HepG2 (cell line): ENCODE data around the gene NR2F1. TPM values are rescaled to one million over a fixed set of nuclear protein-coding genes. Genes with fewer than 3 reads are reported as not detected.

Experiments
- ARID2 ChIP-seq: sonication (generic); formaldehyde crosslinking; IDR thresholded peaks from 2 replicates; pipeline ENCODE4 v1.8.1; 2022; ENCODE audit warnings: mild to moderate bottlenecking, missing genetic modification reagents, borderline replicate concordance
- EZH2 ChIP-seq: conservative IDR thresholded peaks from 2 replicates; pipeline ENCODE4 v1.6.1; 2012; ENCODE audit warnings: mild to moderate bottlenecking, low read depth, low read length, moderate library complexity
- GFI1 ChIP-seq: sonication (generic); formaldehyde crosslinking; IDR thresholded peaks from 2 replicates; pipeline ENCODE4 v1.5.0; 2020; ENCODE audit warnings: missing genetic modification reagents, mild to moderate bottlenecking, borderline replicate concordance
- IKZF4 ChIP-seq: sonication (generic); formaldehyde crosslinking; IDR thresholded peaks from 2 replicates; pipeline ENCODE4 v1.5.1; 2020; ENCODE audit warnings: borderline replicate concordance, mild to moderate bottlenecking, low read depth, missing genetic modification reagents; ENCODE audit errors: not compliant biosample characterization
- MTF1 ChIP-seq: sonication (generic); formaldehyde crosslinking; IDR thresholded peaks from 2 replicates; pipeline ENCODE4 v1.5.0; 2020; ENCODE audit warnings: missing genetic modification reagents
- RFX5 ChIP-seq: IDR thresholded peaks from 2 replicates; pipeline ENCODE4 v1.6.1; 2011; ENCODE audit warnings: low read depth, low read length, improper control_type of control experiment
- SETDB1 ChIP-seq: sonication (generic); formaldehyde crosslinking; IDR thresholded peaks from 2 replicates; pipeline ENCODE4 v1.5.1; 2020; ENCODE audit warnings: missing genetic modification reagents, mild to moderate bottlenecking, borderline replicate concordance
- TOPORS ChIP-seq: sonication (generic); formaldehyde crosslinking; IDR thresholded peaks from 2 replicates; pipeline ENCODE4 v1.8.0; 2023; ENCODE audit warnings: mild to moderate bottlenecking, missing genetic modification reagents
- XRCC5 ChIP-seq: fragments of 200-400 bp; formaldehyde crosslinking; optimal IDR thresholded peaks from 2 replicates; pipeline ENCODE3; 2017; ENCODE audit warnings: mild to moderate bottlenecking, low read length
- ZNF33B ChIP-seq: sonication (generic); formaldehyde crosslinking; IDR thresholded peaks from 2 replicates; pipeline ENCODE4 v1.5.1; 2020; ENCODE audit warnings: mild to moderate bottlenecking, missing genetic modification reagents
- ZNF552 ChIP-seq: sonication (generic); formaldehyde crosslinking; IDR thresholded peaks from 2 replicates; pipeline ENCODE4 v1.9.0; 2022; ENCODE audit warnings: missing genetic modification reagents, mild to moderate bottlenecking, borderline replicate concordance
- ZNF790 ChIP-seq: sonication (generic); formaldehyde crosslinking; IDR thresholded peaks from 2 replicates; pipeline ENCODE4 v1.8.0; 2022; ENCODE audit warnings: missing genetic modification reagents, mild to moderate bottlenecking, borderline replicate concordance
- polyA plus RNA-seq, 8 experiments: library from polyadenylated mRNA; depleted of rRNA in 3 of 8; stranded (reverse) in 7 of 8; unstranded in 1 of 8; fragments of >200 nt; fragmentation: Illumina TruSeq in 4 of 8; extraction: Trizol in 4 of 8; gene quantifications; 2 replicates each; pipeline versions ENCODE4 v1.2.1 to v1.2.3, GENCODE V29; 2011 to 2016; ENCODE audit warnings: low read depth in 4 of 8, missing spikeins in 1 of 8, mixed read lengths in 1 of 8; ENCODE audit not compliant: insufficient read depth in 1 of 8
- total RNA-seq, 5 experiments: library from RNA; depleted of rRNA; stranded (reverse); fragments of >200 nt; fragmentation: Illumina TruSeq; extraction: Trizol; gene quantifications; 2 replicates each; pipeline ENCODE4 v1.2.3, GENCODE V29; 2016; ENCODE audit warnings: low read depth in 1 of 5
- TF ChIP-seq, protein P1 (sequence below): sonication (generic); formaldehyde crosslinking; IDR thresholded peaks from 2 replicates; pipeline ENCODE4 v1.4.0; 2020; ENCODE audit warnings: missing genetic modification reagents, low read depth, mild to moderate bottlenecking, borderline replicate concordance
- TF ChIP-seq, protein P2 (sequence below): sonication (generic); formaldehyde crosslinking; IDR thresholded peaks from 2 replicates; pipeline ENCODE4 v1.4.0; 2020; ENCODE audit warnings: mild to moderate bottlenecking, missing genetic modification reagents
- TF ChIP-seq, protein P3 (sequence below): sonication (generic); formaldehyde crosslinking; IDR thresholded peaks from 2 replicates; pipeline ENCODE4 v1.9.0; 2021; ENCODE audit warnings: missing genetic modification reagents, mild to moderate bottlenecking, borderline replicate concordance
- TF ChIP-seq, protein P4 (sequence below), 2 experiments: sonication (generic) in 1 of 2; formaldehyde crosslinking in 1 of 2; IDR thresholded peaks; 2 replicates each; pipeline versions ENCODE4 v1.4.0 to v1.6.1; 2016 to 2020; ENCODE audit warnings: borderline replicate concordance in 1 of 2, low read depth in 1 of 2, mild to moderate bottlenecking in 1 of 2, missing genetic modification reagents in 1 of 2

Gene NR2F1
- total and polyA plus RNA-seq, 2 of the 13 experiments (the other 11 are each of a cell fraction or from before 2014, with no cell fraction given): 17.1 to 59.7 TPM

DNA sequence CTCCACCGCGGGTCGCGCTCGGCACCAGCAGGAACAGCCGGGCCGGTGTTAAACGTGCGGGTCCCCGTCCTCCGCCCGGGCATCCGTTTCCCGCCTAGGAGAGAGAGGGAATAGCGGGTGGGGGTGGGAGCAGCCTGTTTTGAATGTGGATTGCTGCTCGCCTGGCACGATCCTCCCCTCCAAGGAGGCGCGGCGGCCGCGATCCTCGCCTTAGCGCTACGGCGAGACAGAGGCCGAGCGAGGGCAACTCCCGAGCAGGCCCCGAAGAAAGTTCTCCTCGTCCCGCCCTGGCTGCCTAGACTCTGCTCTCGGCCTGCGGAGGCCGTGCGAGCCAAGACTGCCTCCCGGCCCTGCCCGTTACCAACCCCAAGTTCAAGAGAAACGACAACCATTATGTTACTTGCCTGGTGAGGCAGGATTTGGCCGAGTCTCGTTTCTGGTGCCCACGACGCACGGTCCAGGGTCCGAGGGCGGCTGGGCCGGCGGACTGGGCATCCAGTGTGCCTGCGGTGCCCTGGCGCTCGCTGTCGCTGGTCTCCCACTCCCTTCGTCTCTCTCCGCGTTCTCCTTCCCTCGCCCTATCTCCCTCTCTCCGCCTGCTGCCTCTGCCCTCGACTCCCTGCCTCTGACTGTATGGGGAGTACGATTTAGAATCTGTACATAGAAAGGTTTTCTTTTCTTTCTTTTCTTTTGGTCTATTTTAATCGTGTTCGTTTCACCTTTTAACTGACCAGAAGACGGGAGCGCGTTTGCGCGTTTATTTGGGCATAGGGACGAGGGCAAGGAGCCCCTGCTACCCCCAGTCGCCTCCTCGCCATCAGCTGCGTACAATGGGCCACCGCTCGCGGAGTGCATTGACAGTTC, 2.7 kb upstream of the NR2F1 start (continued):
- TF ChIP-seq, protein P1, sequence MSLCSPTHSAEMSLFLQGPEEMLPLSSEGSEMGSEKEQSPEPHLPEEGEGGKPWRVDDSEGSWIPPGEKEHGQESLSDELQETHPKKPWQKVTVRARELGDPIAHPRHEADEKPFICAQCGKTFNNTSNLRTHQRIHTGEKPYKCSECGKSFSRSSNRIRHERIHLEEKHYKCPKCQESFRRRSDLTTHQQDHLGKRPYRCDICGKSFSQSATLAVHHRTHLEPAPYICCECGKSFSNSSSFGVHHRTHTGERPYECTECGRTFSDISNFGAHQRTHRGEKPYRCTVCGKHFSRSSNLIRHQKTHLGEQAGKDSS: no peak
- TF ChIP-seq ARID2: peak; percentile 62; the same call in 1 of the 2 replicates
- TF ChIP-seq ZNF790 (CRISPR knock-in tag): no peak
- no peak for TF ChIP-seq MTF1 (CRISPR knock-in tag)
- TF ChIP-seq EZH2: no peak
- TF ChIP-seq, protein P2, sequence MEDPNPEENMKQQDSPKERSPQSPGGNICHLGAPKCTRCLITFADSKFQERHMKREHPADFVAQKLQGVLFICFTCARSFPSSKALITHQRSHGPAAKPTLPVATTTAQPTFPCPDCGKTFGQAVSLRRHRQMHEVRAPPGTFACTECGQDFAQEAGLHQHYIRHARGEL: no peak
- no peak for TF ChIP-seq IKZF4
- TF ChIP-seq, protein P3, sequence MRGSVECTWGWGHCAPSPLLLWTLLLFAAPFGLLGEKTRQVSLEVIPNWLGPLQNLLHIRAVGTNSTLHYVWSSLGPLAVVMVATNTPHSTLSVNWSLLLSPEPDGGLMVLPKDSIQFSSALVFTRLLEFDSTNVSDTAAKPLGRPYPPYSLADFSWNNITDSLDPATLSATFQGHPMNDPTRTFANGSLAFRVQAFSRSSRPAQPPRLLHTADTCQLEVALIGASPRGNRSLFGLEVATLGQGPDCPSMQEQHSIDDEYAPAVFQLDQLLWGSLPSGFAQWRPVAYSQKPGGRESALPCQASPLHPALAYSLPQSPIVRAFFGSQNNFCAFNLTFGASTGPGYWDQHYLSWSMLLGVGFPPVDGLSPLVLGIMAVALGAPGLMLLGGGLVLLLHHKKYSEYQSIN (CRISPR knock-in tag): no peak
- TF ChIP-seq RFX5: no peak
- no peak for TF ChIP-seq ZNF33B (CRISPR knock-in tag)
- TF ChIP-seq, protein P4, sequence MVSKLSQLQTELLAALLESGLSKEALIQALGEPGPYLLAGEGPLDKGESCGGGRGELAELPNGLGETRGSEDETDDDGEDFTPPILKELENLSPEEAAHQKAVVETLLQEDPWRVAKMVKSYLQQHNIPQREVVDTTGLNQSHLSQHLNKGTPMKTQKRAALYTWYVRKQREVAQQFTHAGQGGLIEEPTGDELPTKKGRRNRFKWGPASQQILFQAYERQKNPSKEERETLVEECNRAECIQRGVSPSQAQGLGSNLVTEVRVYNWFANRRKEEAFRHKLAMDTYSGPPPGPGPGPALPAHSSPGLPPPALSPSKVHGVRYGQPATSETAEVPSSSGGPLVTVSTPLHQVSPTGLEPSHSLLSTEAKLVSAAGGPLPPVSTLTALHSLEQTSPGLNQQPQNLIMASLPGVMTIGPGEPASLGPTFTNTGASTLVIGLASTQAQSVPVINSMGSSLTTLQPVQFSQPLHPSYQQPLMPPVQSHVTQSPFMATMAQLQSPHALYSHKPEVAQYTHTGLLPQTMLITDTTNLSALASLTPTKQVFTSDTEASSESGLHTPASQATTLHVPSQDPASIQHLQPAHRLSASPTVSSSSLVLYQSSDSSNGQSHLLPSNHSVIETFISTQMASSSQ (IDR thresholded peaks at IDR 0.05; ENCODE audit: low read depth): no peak
- TF ChIP-seq, protein P4 (CRISPR knock-in tag; IDR thresholded peaks at IDR 0.05; ENCODE audit: borderline replicate concordance): no peak
- no peak for TF ChIP-seq XRCC5
- peak; percentile 58; the same call in 1 of the 2 replicates for TF ChIP-seq TOPORS (CRISPR knock-in tag)
- TF ChIP-seq GFI1 (CRISPR knock-in tag): peak; percentile 60; the same call in 1 of the 2 replicates
- TF ChIP-seq ZNF552: peak; percentile 43; the same call in 1 of the 2 replicates
- no peak for TF ChIP-seq SETDB1
